HG02943 (cell line): ENCODE measurements around the gene CDH2.

Source experiments
- ATAC-seq: cut with Tn5 transposase; IDR thresholded peaks from one replicate; pipeline ENCODE4 v1.9.1; 2021; ENCODE audit warnings: mild to moderate bottlenecking, low read depth, moderate library complexity; ENCODE audit not compliant: unreplicated experiment

Gene CDH2

DNA sequence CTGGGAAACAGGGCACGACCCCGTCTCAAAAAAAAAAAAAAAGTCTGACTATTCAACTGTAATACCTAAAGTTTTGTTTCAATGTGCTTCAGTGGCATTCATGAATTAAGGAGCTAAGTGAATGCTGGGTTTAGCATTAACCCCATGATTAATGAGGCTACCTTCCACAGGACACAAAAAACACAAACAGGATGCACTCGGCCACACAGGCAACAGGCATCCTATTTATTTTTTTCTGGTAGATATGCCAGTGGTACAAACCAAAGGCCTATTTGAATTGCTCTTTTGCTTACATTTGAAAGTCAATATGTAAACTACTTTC, 48.3 kb downstream of the CDH2 start:
- ATAC-seq: no peak

DNA sequence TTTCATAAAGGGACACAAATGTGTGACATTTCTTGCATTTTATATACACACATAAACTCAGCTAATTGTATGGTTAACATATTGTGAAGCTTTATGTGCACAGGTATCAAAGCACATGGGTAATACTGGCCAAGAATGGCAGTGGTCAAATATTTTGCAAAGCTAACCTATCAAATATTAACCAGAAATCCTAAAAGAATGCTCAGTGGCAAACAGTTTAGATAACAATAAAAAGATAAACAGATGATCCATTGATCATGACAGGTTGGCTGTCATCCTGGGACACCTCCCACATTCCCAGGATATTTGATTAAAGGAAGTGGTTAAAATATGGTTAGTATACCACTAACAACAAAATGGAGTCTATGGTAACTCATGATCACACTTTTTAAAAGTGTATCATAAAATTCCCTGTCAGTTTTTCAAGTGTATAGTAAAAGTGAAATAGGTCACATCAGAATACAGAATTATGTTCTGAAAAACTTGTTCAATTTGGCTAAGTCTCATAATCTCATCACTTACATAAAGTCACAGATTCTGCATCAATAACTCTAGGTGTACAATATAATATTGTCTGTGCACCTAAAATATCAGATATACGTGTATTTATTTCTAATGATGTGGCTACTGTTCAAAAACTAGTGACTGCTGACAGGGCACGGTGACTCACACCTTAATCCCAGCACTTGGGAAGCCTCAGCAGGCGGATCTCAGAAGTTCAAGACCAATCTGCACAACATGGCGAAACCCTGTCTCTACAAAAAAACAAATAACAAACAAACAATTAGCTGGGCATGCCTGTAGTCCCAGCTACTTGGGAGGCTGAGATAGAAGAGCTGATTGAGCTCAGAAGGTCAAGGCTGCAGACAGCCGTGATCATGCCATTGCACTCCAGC, 48.9 kb downstream of the CDH2 start:
- no peak for ATAC-seq

DNA sequence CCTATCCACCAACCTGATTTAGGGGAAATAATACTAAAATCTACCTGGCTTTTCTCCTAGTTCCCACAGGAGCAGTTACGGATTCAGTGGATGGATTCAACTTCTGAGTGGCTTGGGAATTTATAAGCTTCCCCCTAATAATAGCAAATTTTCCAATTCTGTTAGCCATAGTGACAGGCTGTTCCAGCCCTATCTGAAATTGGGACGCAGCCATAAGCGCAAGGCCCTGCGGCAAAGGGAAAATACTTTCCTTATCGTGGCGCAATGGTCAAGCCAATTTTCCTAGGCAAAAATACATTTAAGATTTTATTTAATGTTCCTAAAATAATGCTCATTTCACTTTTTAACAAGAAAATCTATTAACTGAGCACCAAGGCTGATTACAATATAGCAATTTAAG, 49.7 kb downstream of the CDH2 start:
- no peak for ATAC-seq

DNA sequence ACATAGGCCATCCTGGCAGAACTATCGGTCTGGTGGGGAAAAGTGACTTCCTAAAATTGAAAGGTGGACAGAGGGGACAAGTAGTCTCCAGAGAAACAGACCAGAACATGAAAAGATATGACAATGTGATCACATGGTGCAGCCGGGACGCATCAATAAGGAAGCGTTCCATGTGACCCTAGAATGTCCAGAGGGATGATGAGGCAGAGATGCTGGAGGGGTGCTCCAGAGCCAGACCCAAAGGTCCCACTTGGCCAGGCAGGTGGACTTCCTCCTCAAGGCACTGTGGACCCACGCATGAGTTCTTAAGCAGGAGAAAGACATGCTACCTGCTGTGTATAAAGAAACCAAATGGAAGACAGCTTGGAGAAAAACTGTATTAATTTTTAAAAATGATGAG, 50.2 kb downstream of the CDH2 start:
- no peak for ATAC-seq

DNA sequence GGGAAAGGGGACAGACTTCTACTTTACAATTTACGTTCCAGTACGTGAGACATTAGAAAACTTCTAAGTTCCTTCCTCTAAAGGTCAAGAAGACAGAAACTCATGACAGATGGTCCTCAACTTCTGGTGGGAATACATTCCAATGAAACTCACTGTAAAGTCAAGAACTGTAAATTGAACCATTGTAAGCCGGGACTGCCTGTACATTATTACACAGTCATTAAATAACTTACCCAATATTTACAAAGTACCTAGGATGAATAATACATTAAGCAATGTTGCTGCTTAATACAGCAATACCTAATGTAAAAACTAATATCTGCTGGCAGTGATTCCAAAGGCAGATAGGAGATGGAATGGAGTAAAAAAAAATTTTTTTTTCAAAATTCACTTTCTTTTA, 51.9 kb downstream of the CDH2 start:
- ATAC-seq: no peak

DNA sequence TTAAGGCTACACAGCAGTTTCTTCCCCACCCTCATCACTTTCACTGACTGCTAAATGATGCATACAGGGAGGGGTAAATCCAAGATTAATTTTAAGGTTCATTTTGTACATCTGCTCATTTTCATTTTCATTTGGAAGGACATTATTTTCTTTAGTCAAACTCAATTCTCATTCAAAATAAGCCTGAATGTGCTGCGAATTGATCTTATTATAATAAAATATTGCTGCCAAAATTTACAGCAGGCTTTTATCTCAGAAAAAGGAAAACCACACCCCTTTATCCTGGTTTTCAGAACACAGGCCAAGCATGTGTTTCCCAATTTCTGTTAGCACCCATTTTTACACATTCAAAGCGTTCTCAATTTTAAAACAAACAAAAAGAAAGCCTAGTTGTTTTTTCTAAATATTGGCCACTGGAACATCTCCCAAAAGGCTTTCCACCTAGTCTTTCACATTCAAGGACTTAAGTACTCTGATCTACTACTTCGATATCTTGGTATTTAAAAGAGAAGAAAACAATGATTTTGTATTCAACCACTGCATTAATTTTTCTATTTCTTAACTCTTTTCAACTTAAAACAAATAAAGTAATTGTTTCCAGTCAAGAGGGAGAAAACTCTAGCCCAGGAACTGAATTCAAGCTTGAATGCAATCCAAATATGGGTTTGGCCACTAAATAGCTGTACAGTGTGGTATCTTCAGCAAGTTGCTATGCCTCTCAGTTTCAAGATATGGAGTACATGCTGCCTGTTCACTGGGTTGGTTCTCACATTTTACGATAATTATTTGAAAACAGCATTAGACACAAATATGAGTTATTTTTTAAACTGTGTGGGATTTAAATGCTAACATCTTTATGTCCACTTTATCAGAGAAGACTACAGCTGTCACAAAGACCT, 52.5 kb downstream of the CDH2 start:
- ATAC-seq: no peak

DNA sequence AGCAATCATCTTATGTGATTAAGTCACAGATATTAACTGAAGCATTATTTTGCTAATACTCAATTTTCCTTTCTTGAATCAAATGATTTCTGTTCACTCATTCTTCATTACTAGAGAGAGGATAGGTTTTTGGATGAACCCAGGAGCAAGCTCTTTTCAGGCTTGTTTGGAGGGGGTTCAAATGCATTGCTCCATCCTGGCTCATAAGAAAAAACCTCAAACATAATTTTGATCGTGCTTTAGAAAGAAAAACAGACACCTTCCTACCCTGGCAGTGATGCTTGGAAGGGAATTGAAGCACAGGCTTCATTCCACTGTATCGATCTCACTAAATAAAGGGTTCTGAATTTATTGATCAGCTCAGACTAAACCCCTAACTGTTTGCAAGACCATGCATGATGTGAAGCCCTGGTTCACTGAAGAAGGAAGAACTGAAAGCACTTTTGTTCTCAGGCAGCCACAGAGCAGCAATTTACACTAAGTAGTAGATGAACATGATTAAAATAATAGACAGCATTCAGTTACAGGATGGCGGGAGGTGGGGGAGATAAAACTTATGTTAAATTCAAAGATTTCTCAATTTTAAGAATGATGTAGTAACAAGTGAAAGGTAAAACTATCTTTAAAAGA, 53.4 kb downstream of the CDH2 start:
- no peak for ATAC-seq

DNA sequence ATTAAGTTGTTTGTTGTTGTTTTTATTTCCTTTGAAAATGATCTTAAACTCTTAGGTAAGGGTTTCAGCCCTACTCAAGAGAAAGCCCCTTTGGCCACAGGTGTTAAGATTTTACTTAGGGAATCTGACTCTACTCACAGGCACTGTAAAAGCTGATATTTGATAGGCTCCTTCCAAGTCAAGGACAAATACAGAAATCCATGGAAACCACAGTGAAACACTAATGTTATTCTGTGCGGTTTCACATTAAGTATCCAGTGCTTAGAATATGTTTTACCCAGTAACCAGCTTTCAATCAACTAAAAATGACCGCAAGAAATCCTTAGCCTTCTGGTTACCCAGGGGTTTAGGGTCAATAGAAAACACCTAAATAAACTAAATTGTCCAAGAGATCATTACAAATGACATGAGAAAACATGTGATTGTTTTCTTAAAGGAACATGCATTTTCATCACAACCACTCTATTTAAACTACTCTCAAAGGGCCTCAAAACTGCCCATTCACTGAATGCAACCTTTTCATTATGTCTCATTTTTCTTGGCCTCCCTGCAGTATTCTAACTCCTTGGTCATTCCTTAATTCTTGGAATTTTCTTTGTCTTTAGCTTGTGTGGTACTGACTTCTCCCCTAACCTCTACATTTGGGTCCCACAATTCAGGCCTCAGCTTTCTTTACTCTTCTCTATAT, 56.0 kb downstream of the CDH2 start:
- ATAC-seq: no peak

DNA sequence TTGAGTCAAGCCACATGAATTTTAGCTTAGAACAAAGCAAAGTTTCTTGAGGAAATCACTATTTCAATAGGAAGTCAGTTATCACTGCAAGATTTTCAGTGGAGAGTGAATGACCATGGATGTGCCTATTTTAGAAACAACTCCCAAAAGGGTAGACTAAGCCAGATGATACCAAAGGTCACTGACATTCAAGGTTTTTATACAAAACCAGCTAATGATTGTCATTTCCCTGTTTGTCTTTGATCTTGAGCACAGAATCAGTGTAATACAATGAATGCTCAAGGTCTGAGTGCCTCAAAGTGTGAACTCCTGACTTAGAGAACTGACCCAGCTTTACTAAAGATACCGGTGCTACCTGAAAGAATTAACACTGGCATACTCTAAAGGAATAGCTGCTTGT, 60.5 kb downstream of the CDH2 start:
- no peak for ATAC-seq

DNA sequence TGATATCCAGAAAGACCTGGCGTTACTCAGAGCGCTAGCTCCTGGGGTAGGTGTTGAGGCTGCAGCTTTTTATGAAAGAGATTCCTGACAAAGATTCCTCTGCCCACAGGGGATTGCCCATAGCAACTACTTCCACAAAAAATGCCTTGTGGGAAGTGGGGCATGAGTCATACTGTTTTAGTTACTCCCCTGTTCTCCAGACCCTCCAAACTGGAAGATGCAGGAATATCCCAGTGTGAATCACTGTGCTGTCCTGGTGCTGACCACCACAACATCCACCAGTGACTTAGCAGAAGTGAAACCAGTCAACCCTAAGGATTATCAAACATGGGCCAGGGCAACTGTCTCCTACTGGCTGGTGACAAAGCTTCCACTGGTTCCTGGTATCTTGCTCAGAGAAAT, 61.8 kb downstream of the CDH2 start:
- no peak for ATAC-seq

DNA sequence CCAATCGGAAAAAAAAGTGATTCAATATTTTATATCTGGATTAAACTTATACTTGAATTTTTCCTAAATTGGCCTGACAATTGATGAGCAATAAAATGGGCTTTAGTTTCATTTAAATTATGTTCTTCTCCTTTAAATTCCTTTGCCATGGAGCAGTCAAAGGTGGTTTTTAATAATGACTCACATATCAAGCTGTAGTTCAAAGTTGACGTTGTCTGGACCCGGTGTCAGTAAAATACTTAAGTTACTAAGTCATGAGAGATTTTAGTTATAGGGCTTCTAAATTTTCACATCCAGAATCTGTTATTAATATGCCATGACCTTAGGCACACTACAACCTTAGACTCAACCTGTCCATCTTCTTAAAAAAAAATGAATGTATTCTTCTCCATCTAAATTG, 62.5 kb downstream of the CDH2 start:
- no peak for ATAC-seq

DNA sequence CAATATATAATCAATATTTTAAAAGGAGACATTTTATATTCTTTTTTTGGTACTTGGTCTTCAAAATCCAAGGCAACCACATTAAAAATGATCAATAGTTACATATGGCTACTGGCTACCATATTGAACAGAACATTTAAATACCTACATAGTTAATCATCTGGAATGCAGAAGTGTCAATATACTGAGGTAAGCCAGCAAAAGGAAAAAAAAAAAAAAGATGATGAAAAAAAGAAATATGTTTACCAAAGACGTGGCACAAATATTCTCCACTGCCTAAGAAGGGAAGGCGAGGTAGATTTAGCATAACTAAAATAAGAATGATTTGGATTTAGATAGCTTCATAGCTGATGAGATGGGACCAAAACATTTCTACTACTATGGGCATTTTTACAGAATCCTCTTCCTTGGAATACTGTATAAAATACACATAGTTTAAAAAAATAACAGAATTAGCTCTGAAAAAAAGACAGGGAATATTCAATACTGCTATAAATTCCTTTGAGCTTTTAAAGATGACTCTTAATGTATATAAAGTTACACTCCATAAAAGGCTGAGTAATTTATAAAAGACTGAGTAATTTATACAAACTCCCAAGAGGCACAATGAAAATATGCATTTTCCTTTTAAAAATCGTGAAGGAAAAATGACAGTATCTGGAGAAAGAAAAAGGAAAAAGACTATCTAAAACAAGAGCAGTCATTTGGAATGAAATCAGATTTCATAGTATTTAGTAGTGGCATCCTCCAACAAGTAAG, 63.5 kb downstream of the CDH2 start:
- ATAC-seq: no peak

DNA sequence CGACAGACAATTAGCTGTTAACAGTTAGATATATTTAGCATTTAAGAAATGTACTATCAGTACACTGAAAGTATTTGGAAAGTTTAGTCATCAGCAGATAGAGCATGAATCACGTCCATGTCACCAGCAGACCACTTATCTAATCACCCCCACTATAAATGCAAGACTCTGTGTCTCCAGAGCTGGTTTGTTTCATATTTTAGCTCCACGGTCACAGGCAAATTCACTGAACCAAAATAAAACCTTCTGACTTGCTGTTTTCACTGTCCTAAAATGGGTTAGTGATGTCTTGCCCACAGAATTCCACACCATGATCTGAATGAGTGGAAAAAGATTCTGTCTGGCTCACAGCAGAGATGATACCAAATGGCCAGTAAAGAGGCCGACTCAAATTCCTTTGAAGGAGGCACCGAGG, 64.9 kb downstream of the CDH2 start:
- no peak for ATAC-seq

DNA sequence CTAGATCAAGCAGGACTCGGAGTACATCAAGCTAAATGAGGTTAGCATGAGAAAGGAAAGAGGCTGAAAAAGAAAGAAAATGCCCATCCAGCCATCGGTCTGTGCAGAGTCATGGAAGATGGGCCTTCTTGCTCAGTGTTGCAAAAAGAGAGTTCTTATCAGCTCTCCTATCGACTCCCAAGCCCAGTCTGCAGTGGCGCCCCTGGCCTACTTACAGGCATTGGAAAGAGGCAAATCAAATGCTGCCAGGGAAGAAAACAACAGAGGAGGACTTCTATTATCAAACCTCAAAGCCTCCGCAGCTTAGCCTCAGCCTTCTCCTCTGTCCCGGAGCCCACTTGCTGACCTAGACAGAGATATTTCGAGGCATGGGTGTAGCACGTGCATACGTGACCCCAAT, 66.0 kb downstream of the CDH2 start:
- ATAC-seq: no peak

DNA sequence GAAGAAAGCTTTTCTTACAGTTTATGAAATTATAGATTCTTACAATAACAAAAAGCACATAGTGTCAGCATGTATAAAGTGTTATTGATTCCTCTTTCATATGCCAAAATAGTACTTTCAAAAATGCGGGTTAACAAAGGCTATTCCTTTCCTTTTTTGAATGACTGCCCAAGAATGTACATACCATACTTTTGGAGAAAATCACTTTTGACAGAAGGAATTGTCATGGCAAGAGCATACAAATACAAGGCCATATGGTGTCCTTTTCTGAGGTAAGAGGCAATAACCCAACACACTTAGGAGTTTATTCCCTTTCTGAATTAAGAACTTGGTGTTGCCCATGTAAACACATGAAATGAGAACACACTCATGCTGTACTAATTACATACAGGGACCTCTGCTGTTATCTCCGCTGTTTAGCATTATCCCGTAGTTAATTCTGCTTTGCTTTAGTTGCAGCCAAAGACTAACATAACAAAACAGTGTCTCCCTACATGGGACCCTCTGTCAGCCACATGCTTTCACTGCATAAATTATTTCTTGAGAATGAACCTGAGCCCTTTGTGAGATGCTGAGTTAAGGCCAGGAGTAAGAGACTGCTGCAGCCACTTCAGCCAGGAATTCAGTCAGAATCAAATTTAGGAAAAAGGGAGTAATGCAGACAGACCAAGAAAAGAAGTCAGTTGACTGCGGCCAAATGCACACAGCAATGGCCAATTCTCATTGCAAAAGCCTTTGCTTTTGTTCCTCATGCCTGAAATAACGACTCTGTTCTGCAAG, 67.0 kb downstream of the CDH2 start:
- ATAC-seq: no peak

DNA sequence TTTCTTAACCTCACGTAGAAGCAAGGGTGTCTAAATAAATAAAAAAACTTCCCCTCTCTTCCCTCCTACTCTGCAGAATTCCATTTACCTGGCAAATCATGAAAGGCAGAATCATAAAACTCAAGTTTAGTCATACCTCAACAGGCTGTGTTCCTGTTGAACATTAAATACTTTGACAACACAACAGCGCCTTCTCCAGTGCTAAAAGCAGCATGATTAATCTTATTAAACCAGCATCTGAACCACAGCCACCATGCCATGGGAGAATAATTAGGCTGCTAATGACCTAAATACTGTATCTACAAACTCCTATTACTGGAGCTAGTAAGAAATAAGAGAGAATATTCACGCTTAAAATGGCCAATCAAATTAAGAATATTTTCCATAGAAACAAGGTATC, 68.1 kb downstream of the CDH2 start:
- no peak for ATAC-seq

DNA sequence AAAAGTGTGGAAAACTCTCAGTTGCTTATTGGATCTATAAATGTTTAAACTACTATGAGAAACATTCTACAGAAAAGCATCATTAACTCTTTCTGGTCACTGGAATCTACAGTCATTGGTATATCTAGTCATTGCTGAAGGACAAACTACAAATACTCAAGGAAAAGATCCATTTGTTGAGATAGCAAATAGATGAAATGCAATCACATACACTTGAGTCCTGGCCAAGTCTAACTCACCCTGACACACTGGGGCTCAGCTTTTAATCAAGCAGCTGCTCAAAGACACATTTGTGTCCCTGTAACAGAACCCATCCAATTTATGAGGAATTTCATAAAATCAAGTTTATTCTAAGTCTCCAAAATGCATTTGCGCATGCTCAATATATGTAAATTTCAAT, 68.7 kb downstream of the CDH2 start:
- ATAC-seq: no peak

DNA sequence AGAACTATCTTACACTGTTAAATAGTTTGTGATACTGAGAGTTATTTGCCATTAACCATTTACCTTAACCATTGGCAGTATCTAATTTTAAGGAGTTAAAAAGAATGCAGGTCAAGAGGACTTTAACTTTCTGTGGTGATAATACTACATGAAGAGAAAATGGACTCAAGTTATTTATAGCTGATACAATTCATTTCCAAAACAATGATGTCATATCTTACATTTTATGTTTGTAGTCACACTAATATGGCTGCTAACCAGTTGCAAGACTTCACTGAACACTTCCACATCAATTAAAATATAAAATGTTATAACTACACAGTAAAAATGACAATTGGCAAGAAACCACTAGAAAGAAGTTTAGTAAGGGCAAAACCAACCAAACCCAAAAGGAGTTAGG, 77.7 kb downstream of the CDH2 start:
- ATAC-seq: no peak

DNA sequence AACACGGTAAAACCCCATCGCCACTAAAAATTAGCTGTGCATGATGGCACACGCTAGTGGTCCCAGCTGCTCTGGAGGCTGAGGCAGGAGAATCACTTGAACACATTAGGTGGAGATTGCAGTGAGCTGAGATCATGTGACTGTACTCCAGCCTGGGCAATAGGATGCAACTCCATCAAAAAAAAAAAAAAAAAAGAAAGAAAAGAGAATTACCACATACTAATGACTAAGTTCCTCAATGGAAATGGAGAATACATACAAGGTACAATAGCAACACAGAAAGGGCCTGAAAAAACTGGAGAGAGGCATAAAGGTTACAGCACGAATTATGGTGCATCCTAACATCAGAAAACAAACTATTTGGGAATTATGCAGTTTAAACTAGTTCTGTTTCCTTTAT, 81.3 kb downstream of the CDH2 start:
- no peak for ATAC-seq
